ENCODE data around the gene OR1F1.

Gene OR1F1

GRCh38 chr16:3158510-3159314 lies 29.3 kb upstream of the OR1F1 start:
- Histone ChIP-seq H3K9me3 (ENCODE audit: control insufficient read depth, low read length) (no peaks in the 10 kb centered on the region), H3K27ac (peak overlapping the region; percentile 71), H3K4me3 (ENCODE audit: low read depth, low read length) (peak overlapping the region; percentile 90), H3K9ac (peak overlapping the region; percentile 29), H3K36me3 (ENCODE audit: control insufficient read depth, insufficient read depth, low read length) (no peaks in the 10 kb centered on the region), H3K79me2 (no peaks in the 10 kb centered on the region), H3K4me2 (ENCODE audit: low read length) (peak overlapping the region; percentile 86), H3K27me3 (ENCODE audit: control insufficient read depth, insufficient read depth, low read length) (no peaks in the 10 kb centered on the region), H2AFZ (peak overlapping the region; percentile 91), H3K4me1 (no peaks in the 10 kb centered on the region)
- TF ChIP-seq, protein P1, sequence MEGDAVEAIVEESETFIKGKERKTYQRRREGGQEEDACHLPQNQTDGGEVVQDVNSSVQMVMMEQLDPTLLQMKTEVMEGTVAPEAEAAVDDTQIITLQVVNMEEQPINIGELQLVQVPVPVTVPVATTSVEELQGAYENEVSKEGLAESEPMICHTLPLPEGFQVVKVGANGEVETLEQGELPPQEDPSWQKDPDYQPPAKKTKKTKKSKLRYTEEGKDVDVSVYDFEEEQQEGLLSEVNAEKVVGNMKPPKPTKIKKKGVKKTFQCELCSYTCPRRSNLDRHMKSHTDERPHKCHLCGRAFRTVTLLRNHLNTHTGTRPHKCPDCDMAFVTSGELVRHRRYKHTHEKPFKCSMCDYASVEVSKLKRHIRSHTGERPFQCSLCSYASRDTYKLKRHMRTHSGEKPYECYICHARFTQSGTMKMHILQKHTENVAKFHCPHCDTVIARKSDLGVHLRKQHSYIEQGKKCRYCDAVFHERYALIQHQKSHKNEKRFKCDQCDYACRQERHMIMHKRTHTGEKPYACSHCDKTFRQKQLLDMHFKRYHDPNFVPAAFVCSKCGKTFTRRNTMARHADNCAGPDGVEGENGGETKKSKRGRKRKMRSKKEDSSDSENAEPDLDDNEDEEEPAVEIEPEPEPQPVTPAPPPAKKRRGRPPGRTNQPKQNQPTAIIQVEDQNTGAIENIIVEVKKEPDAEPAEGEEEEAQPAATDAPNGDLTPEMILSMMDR (IDR thresholded peaks at IDR 0.05) = no peak

GRCh38 chr16:3161235-3162018 lies 26.6 kb upstream of the OR1F1 start:
- Histone ChIP-seq H3K4me3 (ENCODE audit: low read depth, low read length) (no peak overlapping the region), H3K4me2 (ENCODE audit: low read length) (no peak overlapping the region), H3K27ac (no peak overlapping the region), H3K9ac (no peak overlapping the region), H2AFZ (no peak overlapping the region), H3K27me3 (ENCODE audit: control insufficient read depth, insufficient read depth, low read length) (no peaks in the 10 kb centered on the region), H3K79me2 (no peaks in the 10 kb centered on the region), H3K4me1 (no peaks in the 10 kb centered on the region), H3K9me3 (ENCODE audit: control insufficient read depth, low read length) (no peaks in the 10 kb centered on the region), H3K36me3 (ENCODE audit: control insufficient read depth, insufficient read depth, low read length) (no peaks in the 10 kb centered on the region)
- TF ChIP-seq, protein P1 (IDR thresholded peaks at IDR 0.05) = no peak

DNA sequence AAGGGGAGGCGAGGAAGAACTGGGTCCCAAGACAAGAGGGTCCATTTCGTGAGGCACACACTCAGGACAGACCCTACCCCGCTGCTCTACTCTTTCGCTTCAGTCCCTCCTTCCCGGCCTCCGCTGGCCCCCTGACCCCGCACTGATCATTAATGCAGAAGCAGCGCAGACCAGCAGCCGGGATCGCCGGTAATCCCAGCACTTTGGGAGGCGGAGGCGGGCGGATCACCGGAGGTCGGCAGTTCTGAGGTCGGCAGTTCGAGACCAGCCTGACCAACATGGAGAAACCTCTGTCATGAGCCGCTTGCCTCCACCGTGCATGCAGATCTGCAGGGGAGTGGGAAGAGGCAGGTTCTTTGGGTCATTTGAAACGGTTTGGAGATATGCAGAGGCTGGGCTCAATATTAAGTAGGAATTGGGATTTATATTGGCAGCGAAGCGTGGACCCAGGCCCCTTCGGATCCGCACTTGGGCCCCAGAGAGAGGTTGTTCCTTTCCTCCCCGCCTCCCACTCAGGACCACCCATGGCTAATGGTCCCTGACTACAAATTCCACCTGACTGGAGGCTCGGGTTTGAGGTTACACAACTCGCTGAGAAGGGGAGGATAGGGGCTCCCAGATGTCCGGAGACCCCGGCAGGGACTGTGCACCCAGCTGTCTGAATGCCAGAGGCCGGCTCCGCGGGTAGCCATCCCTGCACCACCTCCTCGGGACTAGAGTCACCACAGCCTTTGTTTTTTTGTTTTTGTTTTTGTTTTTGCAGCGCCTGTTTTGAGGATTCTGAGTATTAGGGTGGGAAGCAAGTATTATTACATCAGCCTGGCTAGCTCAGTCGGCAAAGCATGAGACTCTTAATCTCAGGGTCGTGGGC lies 23.6 kb upstream of the OR1F1 start:
- H3K27me3 ChIP-seq (ENCODE audit: control insufficient read depth, insufficient read depth, low read length) = no peaks in the 10 kb centered on the region

GRCh38 chr16:3165111-3165822 lies 22.7 kb upstream of the OR1F1 start:
- H3K4me2 ChIP-seq (ENCODE audit: low read length) = peak overlapping the region; percentile 44
- H3K4me1 ChIP-seq = no peaks in the 10 kb centered on the region
- H3K27me3 ChIP-seq (ENCODE audit: control insufficient read depth, insufficient read depth, low read length) = no peaks in the 10 kb centered on the region
- no peaks in the 10 kb centered on the region for H3K79me2 ChIP-seq
- no peaks in the 10 kb centered on the region for H3K36me3 ChIP-seq (ENCODE audit: control insufficient read depth, insufficient read depth, low read length)
- no peak overlapping the region for H3K9ac ChIP-seq
- H3K9me3 ChIP-seq (ENCODE audit: control insufficient read depth, low read length) = no peaks in the 10 kb centered on the region
- H2AFZ ChIP-seq = peak overlapping the region; percentile 79
- H3K4me3 ChIP-seq (ENCODE audit: low read depth, low read length) = no peak overlapping the region
- no peak overlapping the region for H3K27ac ChIP-seq
- TF ChIP-seq, protein P1 (IDR thresholded peaks at IDR 0.05) = no peak

More for the DNA sequence above, 23.6 kb upstream of the OR1F1 start:
- H3K27ac ChIP-seq = no peak overlapping the region
- H2AFZ ChIP-seq = no peak overlapping the region
- no peak overlapping the region for H3K9ac ChIP-seq
- no peaks in the 10 kb centered on the region for H3K9me3 ChIP-seq (ENCODE audit: control insufficient read depth, low read length)
- TF ChIP-seq, protein P1 (IDR thresholded peaks at IDR 0.05) = no peak
- H3K36me3 ChIP-seq (ENCODE audit: control insufficient read depth, insufficient read depth, low read length) = no peaks in the 10 kb centered on the region
- H3K4me2 ChIP-seq (ENCODE audit: low read length) = no peak overlapping the region
- H3K4me1 ChIP-seq = no peaks in the 10 kb centered on the region
- H3K4me3 ChIP-seq (ENCODE audit: low read depth, low read length) = no peak overlapping the region
- no peaks in the 10 kb centered on the region for H3K79me2 ChIP-seq

Measured in parathyroid adenoma (tissue), 2 donors.